Ishikawa (cell line): ENCODE measurements around the gene MTOR.

Experiments
- CEBPB ChIP-seq: IDR thresholded peaks from 2 replicates; pipeline ENCODE4 v1.6.1; 2012
- CREB1 ChIP-seq: IDR thresholded peaks from 2 replicates; pipeline ENCODE4 v1.6.1; 2012; ENCODE audit warnings: low read depth
- EGR1 ChIP-seq: IDR thresholded peaks from 2 replicates; pipeline ENCODE4 v1.6.1; 2012
- EP300 ChIP-seq: IDR thresholded peaks from 2 replicates; pipeline ENCODE4 v1.6.1; 2012; ENCODE audit warnings: borderline replicate concordance
- FOXM1 ChIP-seq: IDR thresholded peaks from 2 replicates; pipeline ENCODE4 v1.6.1; 2012; ENCODE audit warnings: low read depth, borderline replicate concordance
- NFIC ChIP-seq: IDR thresholded peaks from 2 replicates; pipeline ENCODE4 v1.6.1; 2012
- RAD21 ChIP-seq: IDR thresholded peaks from 2 replicates; pipeline ENCODE4 v1.6.1; 2012; ENCODE audit warnings: low read depth
- TAF1 ChIP-seq: IDR thresholded peaks from 2 replicates; pipeline ENCODE4 v1.6.1; 2012; ENCODE audit warnings: low read depth, mild to moderate bottlenecking
- TCF12 ChIP-seq: IDR thresholded peaks from 2 replicates; pipeline ENCODE4 v1.6.1; 2012; ENCODE audit warnings: low read depth
- TEAD4 ChIP-seq: IDR thresholded peaks from 2 replicates; pipeline ENCODE4 v1.6.1; 2012
- YY1 ChIP-seq: IDR thresholded peaks from 2 replicates; pipeline ENCODE4 v1.6.1; 2012; ENCODE audit warnings: low read depth
- ZBTB7A ChIP-seq: IDR thresholded peaks from 2 replicates; pipeline ENCODE4 v1.6.1; 2012; ENCODE audit warnings: low read depth
- TF ChIP-seq, protein P1 (sequence below): IDR thresholded peaks from 2 replicates; pipeline ENCODE4 v1.6.1; 2012; ENCODE audit warnings: low read depth, mild to moderate bottlenecking
- TF ChIP-seq, protein P2 (sequence below): IDR thresholded peaks from 2 replicates; pipeline ENCODE4 v1.6.1; 2012
- TF ChIP-seq, protein P3 (sequence below): IDR thresholded peaks from 2 replicates; pipeline ENCODE4 v1.6.1; 2012

Gene MTOR

DNA sequence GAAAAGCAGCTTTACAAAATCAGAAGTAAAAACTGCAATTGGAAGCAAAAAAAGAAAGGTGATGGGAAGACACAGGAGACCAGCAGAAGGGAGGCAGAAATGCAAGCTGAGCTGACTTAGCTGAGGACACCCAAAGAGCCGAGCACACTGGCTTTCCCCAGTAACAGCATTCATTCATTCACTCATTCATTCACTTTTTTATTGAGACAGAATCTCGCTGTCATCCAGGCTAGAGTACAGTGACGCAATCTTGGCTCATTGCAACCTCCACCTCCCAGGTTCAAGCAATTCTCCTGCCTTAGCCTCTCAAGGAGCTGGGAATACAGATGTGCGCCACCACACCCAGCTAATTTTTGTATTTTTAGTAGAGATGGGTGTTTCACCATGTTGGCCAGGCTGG is 65.0 kb downstream of the MTOR start:
- no peak for TF ChIP-seq TAF1

DNA sequence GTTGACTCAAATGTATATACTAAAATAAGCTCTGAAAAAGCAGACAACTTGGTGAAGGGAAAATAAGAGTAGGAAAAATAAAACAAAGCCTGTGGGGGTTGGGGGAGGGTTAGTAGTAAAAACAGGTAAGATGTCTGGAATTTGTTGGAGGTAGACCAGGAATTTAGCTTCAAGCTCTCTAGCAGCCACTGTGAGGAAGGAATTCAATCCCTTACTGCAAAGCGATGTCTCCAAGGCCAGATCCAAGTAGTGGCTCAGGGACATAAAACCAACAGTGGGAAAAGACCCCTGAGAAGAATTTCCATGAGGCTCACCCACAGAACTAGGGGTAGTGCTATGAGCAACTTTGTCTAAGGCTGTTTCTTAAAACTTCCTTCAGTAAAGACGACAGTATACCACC is 65.4 kb downstream of the MTOR start:
- TF ChIP-seq CREB1 (no peak), YY1 (no peak), EP300 (no peak), TEAD4 (no peak), FOXM1 (no peak), CEBPB (no peak), TCF12 (no peak), TAF1 (no peak), EGR1 (no peak), RAD21 (no peak), NFIC (no peak), ZBTB7A (no peak)
- TF ChIP-seq, protein P1, sequence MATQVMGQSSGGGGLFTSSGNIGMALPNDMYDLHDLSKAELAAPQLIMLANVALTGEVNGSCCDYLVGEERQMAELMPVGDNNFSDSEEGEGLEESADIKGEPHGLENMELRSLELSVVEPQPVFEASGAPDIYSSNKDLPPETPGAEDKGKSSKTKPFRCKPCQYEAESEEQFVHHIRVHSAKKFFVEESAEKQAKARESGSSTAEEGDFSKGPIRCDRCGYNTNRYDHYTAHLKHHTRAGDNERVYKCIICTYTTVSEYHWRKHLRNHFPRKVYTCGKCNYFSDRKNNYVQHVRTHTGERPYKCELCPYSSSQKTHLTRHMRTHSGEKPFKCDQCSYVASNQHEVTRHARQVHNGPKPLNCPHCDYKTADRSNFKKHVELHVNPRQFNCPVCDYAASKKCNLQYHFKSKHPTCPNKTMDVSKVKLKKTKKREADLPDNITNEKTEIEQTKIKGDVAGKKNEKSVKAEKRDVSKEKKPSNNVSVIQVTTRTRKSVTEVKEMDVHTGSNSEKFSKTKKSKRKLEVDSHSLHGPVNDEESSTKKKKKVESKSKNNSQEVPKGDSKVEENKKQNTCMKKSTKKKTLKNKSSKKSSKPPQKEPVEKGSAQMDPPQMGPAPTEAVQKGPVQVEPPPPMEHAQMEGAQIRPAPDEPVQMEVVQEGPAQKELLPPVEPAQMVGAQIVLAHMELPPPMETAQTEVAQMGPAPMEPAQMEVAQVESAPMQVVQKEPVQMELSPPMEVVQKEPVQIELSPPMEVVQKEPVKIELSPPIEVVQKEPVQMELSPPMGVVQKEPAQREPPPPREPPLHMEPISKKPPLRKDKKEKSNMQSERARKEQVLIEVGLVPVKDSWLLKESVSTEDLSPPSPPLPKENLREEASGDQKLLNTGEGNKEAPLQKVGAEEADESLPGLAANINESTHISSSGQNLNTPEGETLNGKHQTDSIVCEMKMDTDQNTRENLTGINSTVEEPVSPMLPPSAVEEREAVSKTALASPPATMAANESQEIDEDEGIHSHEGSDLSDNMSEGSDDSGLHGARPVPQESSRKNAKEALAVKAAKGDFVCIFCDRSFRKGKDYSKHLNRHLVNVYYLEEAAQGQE = no peak
- TF ChIP-seq, protein P2, sequence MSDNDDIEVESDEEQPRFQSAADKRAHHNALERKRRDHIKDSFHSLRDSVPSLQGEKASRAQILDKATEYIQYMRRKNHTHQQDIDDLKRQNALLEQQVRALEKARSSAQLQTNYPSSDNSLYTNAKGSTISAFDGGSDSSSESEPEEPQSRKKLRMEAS = no peak
- TF ChIP-seq, protein P3, sequence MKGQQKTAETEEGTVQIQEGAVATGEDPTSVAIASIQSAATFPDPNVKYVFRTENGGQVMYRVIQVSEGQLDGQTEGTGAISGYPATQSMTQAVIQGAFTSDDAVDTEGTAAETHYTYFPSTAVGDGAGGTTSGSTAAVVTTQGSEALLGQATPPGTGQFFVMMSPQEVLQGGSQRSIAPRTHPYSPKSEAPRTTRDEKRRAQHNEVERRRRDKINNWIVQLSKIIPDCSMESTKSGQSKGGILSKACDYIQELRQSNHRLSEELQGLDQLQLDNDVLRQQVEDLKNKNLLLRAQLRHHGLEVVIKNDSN = no peak

DNA sequence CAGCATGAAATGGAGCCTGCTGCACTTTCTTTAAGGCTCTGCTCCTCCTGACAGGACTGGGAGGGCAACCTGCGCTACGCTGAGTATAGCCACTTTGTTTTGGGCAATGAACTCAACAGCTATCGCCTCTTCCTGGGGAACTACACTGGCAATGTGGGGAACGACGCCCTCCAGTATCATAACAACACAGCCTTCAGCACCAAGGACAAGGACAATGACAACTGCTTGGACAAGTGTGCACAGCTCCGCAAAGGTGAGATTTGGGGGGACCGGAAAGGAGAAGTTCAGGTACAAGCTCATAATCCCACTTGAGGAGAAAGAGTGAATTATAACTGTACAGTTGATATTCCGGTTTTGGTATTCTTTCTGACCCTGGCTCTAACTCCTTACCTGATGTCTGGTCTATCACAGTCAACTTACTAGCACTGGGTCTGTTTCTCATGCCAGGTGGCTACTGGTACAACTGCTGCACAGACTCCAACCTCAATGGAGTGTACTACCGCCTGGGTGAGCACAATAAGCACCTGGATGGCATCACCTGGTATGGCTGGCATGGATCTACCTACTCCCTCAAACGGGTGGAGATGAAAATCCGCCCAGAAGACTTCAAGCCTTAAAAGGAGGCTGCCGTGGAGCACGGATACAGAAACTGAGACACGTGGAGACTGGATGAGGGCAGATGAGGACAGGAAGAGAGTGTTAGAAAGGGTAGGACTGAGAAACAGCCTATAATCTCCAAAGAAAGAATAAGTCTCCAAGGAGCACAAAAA is 67.8 kb downstream of the MTOR start:
- no peak for TF ChIP-seq CREB1
- TF ChIP-seq, protein P1 = peak; percentile 85

DNA sequence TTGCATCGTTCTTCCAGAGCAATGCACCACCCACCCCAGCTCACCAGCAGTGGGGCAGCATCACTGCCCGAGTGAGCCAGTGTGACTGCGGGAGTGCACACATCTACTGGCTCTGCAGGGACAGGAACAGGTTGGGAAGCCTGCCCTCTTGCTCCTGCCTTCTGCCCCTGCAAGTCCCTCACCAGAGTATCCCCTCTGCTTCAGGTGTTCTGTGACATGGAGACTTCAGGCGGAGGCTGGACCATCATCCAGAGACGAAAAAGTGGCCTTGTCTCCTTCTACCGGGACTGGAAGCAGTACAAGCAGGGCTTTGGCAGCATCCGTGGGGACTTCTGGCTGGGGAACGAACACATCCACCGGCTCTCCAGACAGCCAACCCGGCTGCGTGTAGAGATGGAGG is 69.0 kb downstream of the MTOR start:
- TF ChIP-seq RAD21 = no peak
- TF ChIP-seq TAF1 = no peak
- TF ChIP-seq FOXM1 = no peak
- TF ChIP-seq, protein P2 = no peak
- TF ChIP-seq, protein P1 = no peak
- no peak for TF ChIP-seq CREB1
- no peak for TF ChIP-seq TEAD4
- no peak for TF ChIP-seq EGR1

DNA sequence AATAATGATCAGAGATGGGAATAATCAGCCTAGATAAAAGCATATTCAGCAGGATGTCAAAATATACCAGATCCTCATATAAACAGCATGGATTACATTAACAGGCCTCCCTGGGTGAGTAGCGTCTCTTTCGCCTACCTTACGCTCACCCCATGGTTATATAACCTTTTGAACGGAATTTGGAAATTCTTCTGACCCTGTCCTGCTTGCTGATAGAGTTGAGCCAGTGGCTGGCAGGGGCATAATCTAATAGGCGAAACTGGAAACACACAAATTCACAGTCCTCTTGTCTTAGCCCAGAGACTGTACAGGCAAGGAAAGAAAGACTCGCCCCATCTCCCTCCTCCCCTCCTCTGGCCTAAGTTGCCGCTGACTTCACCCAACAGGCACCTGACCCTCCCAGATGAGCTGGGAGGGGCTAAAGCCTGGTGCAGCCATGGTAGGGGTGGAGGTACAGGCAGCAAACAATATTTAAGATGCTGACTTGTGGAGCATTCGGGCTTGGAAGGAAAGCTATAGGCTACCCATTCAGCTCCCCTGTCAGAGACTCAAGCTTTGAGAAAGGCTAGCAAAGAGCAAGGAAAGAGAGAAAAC is 73.4 kb downstream of the MTOR start, which contains the start of gene ANGPTL7:
TSS of gene ANGPTL7 (plus strand) at position 498 of the 594 bp plus-strand sequence. CDS start 225 bp downstream, outside the sequence.
- TF ChIP-seq TEAD4 (no peak), FOXM1 (no peak), RAD21 (no peak), TCF12 (no peak)
- TF ChIP-seq, protein P3 = no peak
- TF ChIP-seq, protein P2 = no peak
- TF ChIP-seq, protein P1 = no peak
